Panc1 (cell line): ENCODE results near the gene TAX1BP1. TPM values are rescaled to one million over a fixed set of nuclear protein-coding genes. Genes with fewer than 3 reads are reported as not detected.

Source experiments
- ATAC-seq: fragments of 200-7000 bp; cut with Tn5 transposase; 2 replicates; pipeline ENCODE4 v1.9.1; 2020; ENCODE audit warnings: mild to moderate bottlenecking, moderate library complexity
- BruUV-seq: library from RNA; stranded (reverse); fragments of 400-500 nt; replicated peaks from 2 replicates; lab custom pipeline; 2021; lab: Mats Ljungman, UMichigan
- CTCF ChIA-PET: fragments of 300-600 bp; sonication (Branson Sonifier 250); formaldehyde crosslinking; loops from one replicate; lab custom pipeline; 2022; ENCODE audit warnings: antibody characterized with exemption; lab: Charles Lee
- POLR2A ChIA-PET: fragments of 300-600 bp; sonication (Branson Sonifier 250); formaldehyde crosslinking; loops from one replicate; lab custom pipeline; 2022; ENCODE audit warnings: antibody characterized with exemption; lab: Charles Lee
- DNase-seq: peaks from one replicate; pipeline ENCODE4 v3.0.0-alpha.2; 2010; ENCODE audit warnings: low read depth, low spot score
- H3K27ac ChIP-seq: 2 replicates; pipeline ENCODE4 v1.5.1; 2011; ENCODE audit warnings: mild to moderate bottlenecking, low read length, inconsistent platforms
- H3K27me3 ChIP-seq: fragments of 200-500 bp; sonication (Bioruptor generic); 2 replicates; pipeline ENCODE4 v1.6.0; 2014; ENCODE audit warnings: low read length, inconsistent platforms; ENCODE audit not compliant: control insufficient read depth, insufficient read depth
- H3K36me3 ChIP-seq: fragments of 200-500 bp; sonication (Bioruptor generic); 2 replicates; pipeline ENCODE4 v1.5.1; 2014; ENCODE audit warnings: inconsistent platforms, mild to moderate bottlenecking, low read length, moderate library complexity; ENCODE audit not compliant: control insufficient read depth, insufficient read depth
- H3K4me1 ChIP-seq: 2 replicates; pipeline ENCODE4 v1.5.1; 2011; ENCODE audit warnings: inconsistent platforms, mild to moderate bottlenecking, low read length, moderate library complexity; ENCODE audit not compliant: control insufficient read depth, insufficient read depth
- H3K4me3 ChIP-seq, 2 experiments: 2 replicates each; pipeline ENCODE4 v1.5.1; 2011 to 2012; ENCODE audit warnings: low read depth in 2 of 2, low read length in 2 of 2, mild to moderate bottlenecking in 2 of 2, inconsistent platforms in 1 of 2, moderate library complexity in 1 of 2
- H3K9me3 ChIP-seq: fragments of 200-500 bp; sonication (Bioruptor generic); 2 replicates; pipeline ENCODE4 v1.5.1; 2014; ENCODE audit warnings: low read depth, mild to moderate bottlenecking, inconsistent platforms, low read length, moderate library complexity; ENCODE audit not compliant: control insufficient read depth, insufficient read depth
- CTCF ChIP-seq: fragments of 450-650 bp; IDR thresholded peaks from 2 replicates; pipeline ENCODE4 v1.5.1; 2017; ENCODE audit warnings: mild to moderate bottlenecking
- POLR2AphosphoS5 ChIP-seq: IDR thresholded peaks from 2 replicates; pipeline ENCODE4 v1.6.1; 2012; ENCODE audit warnings: mild to moderate bottlenecking, low read depth, low read length, moderate library complexity
- REST ChIP-seq, 2 experiments: IDR thresholded peaks; 2 replicates each; pipeline ENCODE4 v1.6.1; 2011 to 2012; ENCODE audit warnings: low read depth in 2 of 2, control low read depth in 1 of 2, low read length in 1 of 2, mild to moderate bottlenecking in 1 of 2, moderate library complexity in 1 of 2; ENCODE audit not compliant: insufficient read depth in 1 of 2
- SIN3A ChIP-seq: IDR thresholded peaks from 2 replicates; pipeline ENCODE4 v1.6.1; 2012; ENCODE audit warnings: low read depth, mild to moderate bottlenecking, low read length, moderate library complexity, borderline replicate concordance; ENCODE audit not compliant: insufficient read depth
- TCF7L2 ChIP-seq: IDR thresholded peaks from 2 replicates; pipeline ENCODE4 v1.6.1; 2011; ENCODE audit warnings: mild to moderate bottlenecking, low read depth, low read length, inconsistent platforms
- in situ Hi-C: cut with HindIII; loops from 2 replicates; pipeline ENCODE4 v1.10.0; 2016; ENCODE audit warnings: low sequenced_read_pairs, low pct_unique_long_range_greater_than_20kb
- intact Hi-C: fragments of 100-400 bp; cut with micrococcal nuclease; formaldehyde crosslinking; loops from one replicate; pipeline ENCODE4 v1.10.0; 2022; ENCODE audit not compliant: unreplicated experiment
- total RNA-seq: library from RNA; stranded (reverse); gene quantifications from one replicate; pipeline ENCODE4 v1.2.1, GENCODE V29; 2021; ENCODE audit not compliant: unreplicated experiment

The TAX1BP1 gene
- total RNA-seq, 1 experiment from 2014 or later = 125 TPM

DNA sequence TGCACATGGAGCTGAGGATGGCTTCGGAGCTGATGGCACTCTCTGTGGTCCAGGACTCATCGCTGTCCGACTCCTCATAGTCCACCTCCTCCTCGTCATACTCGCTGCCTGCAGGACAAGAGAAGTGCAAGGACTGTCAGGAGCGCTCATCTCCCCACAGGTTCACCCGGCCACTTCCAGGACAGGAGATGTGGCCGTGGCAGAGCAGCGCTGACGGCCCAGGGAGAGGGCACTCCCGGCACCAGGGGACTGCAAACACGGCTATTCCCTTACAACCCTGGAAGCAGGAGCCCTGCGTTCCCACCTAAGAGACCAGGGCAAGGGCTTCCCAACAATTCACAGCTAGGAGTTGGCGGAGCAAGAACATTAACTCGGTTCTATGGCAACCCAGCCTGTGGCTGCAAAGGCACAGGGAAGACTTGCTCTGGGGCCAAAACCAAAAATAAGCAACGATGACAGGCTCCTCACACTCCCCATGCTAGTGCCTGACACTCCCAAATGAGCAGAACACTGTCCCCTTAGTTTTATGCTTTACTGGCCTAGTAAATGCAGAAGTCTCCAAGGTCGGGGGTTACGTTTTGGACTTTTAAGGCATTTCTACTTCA lies 100.9 kb downstream of the TAX1BP1 start:
- H3K27ac ChIP-seq = no peak overlapping the region
- no peaks in the 10 kb centered on the region for H3K4me1 ChIP-seq
- no peak for TF ChIP-seq CTCF
- no peak for TF ChIP-seq SIN3A
- H3K36me3 ChIP-seq = no peaks in the 10 kb centered on the region
- no peaks in the 10 kb centered on the region for H3K27me3 ChIP-seq
- in situ Hi-C loops (no loop called here), intact Hi-C loops (no loop called here)
- H3K4me3 ChIP-seq = no peak overlapping the region
- CTCF ChIA-PET = interaction anchor here (0.5 to 1.0 kb wide), 2 partner anchors 78 to 1906 kb away, joined by 3 to 4 read pairs; no protein-coding TSS in a partner anchor
- ATAC-seq = no peak
- POLR2A ChIA-PET = no interaction called here
- no TSS peak for BruUV-seq
- H3K9me3 ChIP-seq = no peaks in the 10 kb centered on the region
- DNase-seq = no peak

DNA sequence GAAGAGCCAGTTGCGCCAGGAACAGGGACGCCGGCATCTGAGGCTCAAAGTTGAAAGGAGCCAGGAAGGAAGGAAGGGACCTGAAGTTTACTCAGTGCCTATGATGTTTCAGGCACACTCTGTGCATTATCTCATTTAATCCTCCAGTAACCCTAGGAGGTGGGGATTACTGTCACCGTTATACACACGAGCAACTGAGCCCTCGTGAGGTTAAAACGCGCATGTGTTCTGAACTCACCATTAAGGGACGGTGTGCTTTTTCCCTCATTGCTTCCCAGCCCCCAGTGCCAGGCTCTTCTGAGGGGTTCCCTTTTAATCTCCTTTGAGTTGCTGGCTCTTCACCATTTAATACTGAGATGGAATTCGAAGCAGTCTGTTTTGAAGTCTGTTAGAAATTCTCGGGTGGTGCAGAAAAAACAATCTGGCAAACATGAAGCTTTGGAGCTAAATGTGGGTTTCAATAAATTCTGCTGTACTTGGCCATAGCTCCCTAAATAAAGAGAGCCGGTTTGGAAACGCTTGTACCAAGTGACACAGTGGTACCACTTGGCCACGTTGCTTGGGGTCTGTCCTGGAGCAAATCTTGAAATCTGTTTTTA lies 102.2 kb downstream of the TAX1BP1 start:
- Histone ChIP-seq H3K4me1 (no peaks in the 10 kb centered on the region), H3K36me3 (no peaks in the 10 kb centered on the region), H3K27ac (no peak overlapping the region), H3K27me3 (no peaks in the 10 kb centered on the region), H3K9me3 (no peaks in the 10 kb centered on the region), H3K4me3 (no peak overlapping the region)
- POLR2A ChIA-PET = no interaction called here
- ATAC-seq (no peak), DNase-seq (no peak)
- intact Hi-C loops (no loop called here), in situ Hi-C loops (no loop called here)
- no TSS peak for BruUV-seq
- CTCF ChIA-PET = no interaction called here
- TF ChIP-seq SIN3A (no peak), CTCF (no peak), REST (IDR thresholded peaks at IDR 0.05; ENCODE audit: insufficient read depth in 1 of 2, low read depth in 2 of 2, low read length in 1 of 2) (no peak), POLR2AphosphoS5 (no peak), TCF7L2 (no peak)
